ENCODE measurements around the gene GBX1. TPM values are rescaled to one million over a fixed set of nuclear protein-coding genes. Genes with fewer than 3 reads are reported as not detected.

Gene GBX1
- total and polyA plus RNA-seq, 7 donors, result 0.07 to 1.9 (median 0.65) TPM; not detected in 1

DNA sequence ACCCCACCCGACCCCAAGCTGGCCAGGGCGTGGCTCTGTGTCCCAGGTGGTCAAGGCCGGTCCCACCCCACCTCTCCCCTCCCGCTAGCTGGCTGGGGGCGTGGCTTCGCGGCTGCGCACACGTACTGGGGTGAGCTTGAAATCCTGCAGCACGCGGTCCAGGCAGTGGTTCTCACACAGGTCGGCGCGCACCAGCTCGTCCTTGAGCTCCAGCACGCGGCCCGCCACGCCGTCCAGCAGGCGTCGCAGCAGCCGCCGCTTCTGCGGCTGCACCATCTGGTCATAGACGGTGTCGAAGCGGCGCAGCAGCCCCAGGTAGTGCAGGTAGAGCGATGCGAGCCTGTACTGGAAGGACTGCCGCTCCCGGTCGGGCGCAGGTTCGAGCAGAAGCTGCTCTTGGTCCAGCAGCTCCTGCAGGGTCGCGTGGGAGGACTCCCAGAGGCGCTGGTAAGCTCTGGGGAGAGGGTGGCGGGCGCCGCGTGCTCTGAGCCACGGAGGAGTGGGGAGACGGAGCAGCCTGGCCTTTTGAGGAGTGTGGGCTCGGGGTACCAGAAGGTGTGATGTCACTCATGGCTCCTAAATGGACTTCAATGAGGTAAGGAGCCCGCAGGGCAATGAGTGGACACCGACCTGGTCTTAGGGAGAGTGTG lies 37.0 kb upstream of the GBX1 start:
- H3K9me3 ChIP-seq, result no peaks in the 10 kb centered on the region
- no peaks in the 10 kb centered on the region for H3K36me3 ChIP-seq (ENCODE audit: insufficient read depth in 1 of 2, low read depth in 1 of 2)
- no peak overlapping the region for H3K27ac ChIP-seq
- H3K27me3 ChIP-seq (ENCODE audit: insufficient read depth in 3 of 3, low read length in 2 of 3), result peaks cover 0 to 18% (median 16%) of the 10 kb centered on the region in 3 donors
- H3K4me1 ChIP-seq, result no peaks in the 10 kb centered on the region
- WGBS, 3 donors, result 58 to 63% (median 62%) methylated on average over 46 to 48 of the region's 48 CpGs
- H3K4me3 ChIP-seq, result no peak overlapping the region
- ATAC-seq (no peak), DNase-seq (peak in 1 of 2 donors; percentile 47)
- TF ChIP-seq CTCF (IDR thresholded peaks at IDR 0.05), result no peak
- intact Hi-C loops (cut with DNase I), result no loop called here

DNA sequence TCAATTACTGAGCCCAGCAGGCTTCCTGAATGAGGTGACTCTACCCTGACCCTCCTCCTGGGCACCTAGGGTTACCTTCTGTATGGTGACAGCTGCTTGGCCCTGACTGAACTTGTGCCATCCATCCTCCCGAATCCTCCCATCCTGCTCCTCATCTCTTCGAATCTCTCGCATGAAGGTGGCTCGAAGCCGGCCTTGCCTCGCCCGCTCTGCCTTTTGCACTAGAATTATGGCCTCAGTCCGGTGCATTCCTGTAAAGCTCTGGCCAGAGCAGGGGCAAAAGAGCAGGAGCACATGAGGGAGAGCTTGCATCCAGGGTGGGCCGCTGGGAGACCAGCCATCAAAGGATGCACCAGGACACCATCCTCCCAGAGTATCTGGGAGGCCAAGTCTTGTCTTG lies 35.3 kb upstream of the GBX1 start:
- H3K36me3 ChIP-seq (ENCODE audit: insufficient read depth in 1 of 2, low read depth in 1 of 2), result no peaks in the 10 kb centered on the region
- H3K9me3 ChIP-seq, result no peaks in the 10 kb centered on the region
- no peak overlapping the region for H3K27ac ChIP-seq
- TF ChIP-seq CTCF (IDR thresholded peaks at IDR 0.05), result no peak
- no peak overlapping the region for H3K4me3 ChIP-seq
- WGBS, 3 donors, result 90 to 95% (median 90%) methylated on average over 9 of the region's 9 CpGs
- ATAC-seq (no peak), DNase-seq (peak in 1 of 2 donors; percentile 48)
- intact Hi-C loops (cut with DNase I), result no loop called here
- H3K27me3 ChIP-seq (ENCODE audit: insufficient read depth in 3 of 3, low read length in 2 of 3), result peaks cover 0 to 24% (median 16%) of the 10 kb centered on the region in 3 donors
- no peaks in the 10 kb centered on the region for H3K4me1 ChIP-seq

GRCh38 chr7:151201751-151202150 lies 34.3 kb upstream of the GBX1 start:
- intact Hi-C loops (cut with DNase I), result no loop called here
- ATAC-seq, result no peak
- Histone ChIP-seq H3K27me3 (ENCODE audit: insufficient read depth in 3 of 3, low read length in 2 of 3) (peaks cover 0 to 24% (median 16%) of the 10 kb centered on the region in 3 donors), H3K4me3 (no peak overlapping the region), H3K36me3 (ENCODE audit: insufficient read depth in 1 of 2, low read depth in 1 of 2) (no peaks in the 10 kb centered on the region), H3K4me1 (no peaks in the 10 kb centered on the region), H3K27ac (no peak overlapping the region), H3K9me3 (no peaks in the 10 kb centered on the region)
- 79 to 86% (median 83%) methylated on average over 4 of the region's 4 CpGs for WGBS, 3 donors
- DNase-seq, result peak in 1 of 2 donors; percentile 40
- TF ChIP-seq CTCF (IDR thresholded peaks at IDR 0.05), result no peak

GRCh38 chr7:151201344-151201743 lies 33.9 kb upstream of the GBX1 start:
- intact Hi-C loops (cut with DNase I), result no loop called here
- Histone ChIP-seq H3K27ac (no peak overlapping the region), H3K36me3 (ENCODE audit: insufficient read depth in 1 of 2, low read depth in 1 of 2) (no peaks in the 10 kb centered on the region), H3K9me3 (no peaks in the 10 kb centered on the region), H3K4me1 (no peaks in the 10 kb centered on the region), H3K27me3 (ENCODE audit: insufficient read depth in 3 of 3, low read length in 2 of 3) (peaks cover 0 to 24% (median 16%) of the 10 kb centered on the region in 3 donors), H3K4me3 (no peak overlapping the region)
- DNase-seq (no peak), ATAC-seq (no peak)
- no peak for TF ChIP-seq CTCF (IDR thresholded peaks at IDR 0.05)
- 80 to 85% (median 83%) methylated on average over 3 of the region's 3 CpGs for WGBS, 3 donors

All from psoas muscle (tissue), 8 donors.